ENCODE results near the gene HOMER1.

Gene HOMER1

GRCh38 chr5:79436821-79437220 is 77.1 kb downstream of the HOMER1 start:
- no peaks in the 10 kb centered on the region for H4K20me1 ChIP-seq (ENCODE audit: low read depth, low read length)
- H3K27ac ChIP-seq (ENCODE audit: low read depth, low read length) = no peak overlapping the region
- H3K4me2 ChIP-seq (ENCODE audit: low read depth, low read length, poor library complexity, severe bottlenecking) = no peak overlapping the region
- H3K9ac ChIP-seq (ENCODE audit: low read length) = no peak overlapping the region
- no peaks in the 10 kb centered on the region for H3K36me3 ChIP-seq (ENCODE audit: low read length)
- no peak overlapping the region for H2AFZ ChIP-seq (ENCODE audit: low read depth, low read length, severe bottlenecking)
- no peaks in the 10 kb centered on the region for H3K27me3 ChIP-seq (ENCODE audit: low read length)
- no peaks in the 10 kb centered on the region for H3K9me3 ChIP-seq (ENCODE audit: insufficient read depth, low read length)
- no peaks in the 10 kb centered on the region for H3F3A ChIP-seq (ENCODE audit: insufficient read depth)
- no peaks in the 10 kb centered on the region for H3K9me2 ChIP-seq (replicated peaks; ENCODE audit: insufficient read depth, low read length)
- no peak overlapping the region for H3K4me3 ChIP-seq (ENCODE audit: insufficient read depth, low read length, poor library complexity, severe bottlenecking)
- H3K79me2 ChIP-seq (ENCODE audit: insufficient read depth, low read length) = no peaks in the 10 kb centered on the region
- TF ChIP-seq EZH2phosphoT487 (conservative IDR thresholded peaks at IDR 0.05; ENCODE audit: low read length) = no peak
- TF ChIP-seq CTCF (IDR thresholded peaks at IDR 0.05; ENCODE audit: insufficient read depth, low read length, poor library complexity, severe bottlenecking) = no peak

- Histone ChIP-seq H3K4me3 (ENCODE audit: insufficient read depth, low read length, poor library complexity, severe bottlenecking) (no peak overlapping the region), H2AFZ (ENCODE audit: low read depth, low read length, severe bottlenecking) (no peak overlapping the region), H3K9me2 (replicated peaks; ENCODE audit: insufficient read depth, low read length) (no peaks in the 10 kb centered on the region), H3K9me3 (ENCODE audit: insufficient read depth, low read length) (no peaks in the 10 kb centered on the region), H3K9ac (ENCODE audit: low read length) (no peak overlapping the region), H3K36me3 (ENCODE audit: low read length) (no peaks in the 10 kb centered on the region), H4K20me1 (ENCODE audit: low read depth, low read length) (no peaks in the 10 kb centered on the region), H3K4me2 (ENCODE audit: low read depth, low read length, poor library complexity, severe bottlenecking) (no peak overlapping the region), H3K27ac (ENCODE audit: low read depth, low read length) (no peak overlapping the region), H3F3A (ENCODE audit: insufficient read depth) (no peaks in the 10 kb centered on the region), H3K27me3 (ENCODE audit: low read length) (no peaks in the 10 kb centered on the region), H3K79me2 (ENCODE audit: insufficient read depth, low read length) (no peaks in the 10 kb centered on the region)
- no peak for TF ChIP-seq EZH2phosphoT487 (conservative IDR thresholded peaks at IDR 0.05; ENCODE audit: low read length)
- no peak for TF ChIP-seq CTCF (IDR thresholded peaks at IDR 0.05; ENCODE audit: insufficient read depth, low read length, poor library complexity, severe bottlenecking)
Observed at GRCh38 chr5:79436224-79436623, 77.7 kb downstream of the HOMER1 start.

GRCh38 chr5:79430196-79430595 is 83.7 kb downstream of the HOMER1 start:
- no peaks in the 10 kb centered on the region for H3K9me2 ChIP-seq (replicated peaks; ENCODE audit: insufficient read depth, low read length)
- H3K27me3 ChIP-seq (ENCODE audit: low read length) = no peaks in the 10 kb centered on the region

More at GRCh38 chr5:79430196-79430595, 83.7 kb downstream of the HOMER1 start:
- TF ChIP-seq EZH2phosphoT487 (conservative IDR thresholded peaks at IDR 0.05; ENCODE audit: low read length) (no peak), CTCF (IDR thresholded peaks at IDR 0.05; ENCODE audit: insufficient read depth, low read length, poor library complexity, severe bottlenecking) (no peak)
- H3K27ac ChIP-seq (ENCODE audit: low read depth, low read length) = no peak overlapping the region
- H2AFZ ChIP-seq (ENCODE audit: low read depth, low read length, severe bottlenecking) = no peak overlapping the region
- no peak overlapping the region for H3K4me3 ChIP-seq (ENCODE audit: insufficient read depth, low read length, poor library complexity, severe bottlenecking)
- H3K9ac ChIP-seq (ENCODE audit: low read length) = no peak overlapping the region
- H4K20me1 ChIP-seq (ENCODE audit: low read depth, low read length) = no peaks in the 10 kb centered on the region
- H3F3A ChIP-seq (ENCODE audit: insufficient read depth) = no peaks in the 10 kb centered on the region
- H3K79me2 ChIP-seq (ENCODE audit: insufficient read depth, low read length) = no peaks in the 10 kb centered on the region
- H3K9me3 ChIP-seq (ENCODE audit: insufficient read depth, low read length) = no peaks in the 10 kb centered on the region
- no peaks in the 10 kb centered on the region for H3K36me3 ChIP-seq (ENCODE audit: low read length)
- H3K4me2 ChIP-seq (ENCODE audit: low read depth, low read length, poor library complexity, severe bottlenecking) = no peak overlapping the region

All from SU-DHL-6 (cell line).